GM21619 (cell line): ENCODE results near the gene IL1RAPL2.

Source experiments
- ATAC-seq: cut with Tn5 transposase; IDR thresholded peaks from one replicate; pipeline ENCODE4 v1.9.1; 2021; ENCODE audit not compliant: unreplicated experiment

The IL1RAPL2 gene

GRCh38 chrX:105550043-105550663 lies 984.2 kb downstream of the IL1RAPL2 start:
- ATAC-seq, result no peak

GRCh38 chrX:105552395-105552794 lies 986.4 kb downstream of the IL1RAPL2 start:
- ATAC-seq, result no peak

GRCh38 chrX:105553118-105553517 lies 987.1 kb downstream of the IL1RAPL2 start:
- ATAC-seq, result no peak

- ATAC-seq, result no peak
These were observed 998.5 kb downstream of the IL1RAPL2 start for GRCh38 chrX:105564501-105564900.

GRCh38 chrX:105565856-105566255 lies 999.9 kb downstream of the IL1RAPL2 start:
- no peak for ATAC-seq

- no peak for ATAC-seq
These were observed 1001.1 kb downstream of the IL1RAPL2 start for GRCh38 chrX:105567082-105567481.

GRCh38 chrX:105608745-105609144 lies 1042.7 kb downstream of the IL1RAPL2 start:
- no peak for ATAC-seq

- ATAC-seq, result no peak
These were observed 1043.5 kb downstream of the IL1RAPL2 start for GRCh38 chrX:105609530-105609929.

- no peak for ATAC-seq
These were observed 1044.4 kb downstream of the IL1RAPL2 start for GRCh38 chrX:105610411-105610810.

- no peak for ATAC-seq
These were observed 1052.5 kb downstream of the IL1RAPL2 start for GRCh38 chrX:105618393-105619101.

- ATAC-seq, result no peak
These were observed 1068.2 kb downstream of the IL1RAPL2 start for GRCh38 chrX:105634180-105634579.

GRCh38 chrX:105635794-105636193 lies 1069.8 kb downstream of the IL1RAPL2 start:
- no peak for ATAC-seq

GRCh38 chrX:105636667-105637066 lies 1070.7 kb downstream of the IL1RAPL2 start:
- ATAC-seq, result no peak

- ATAC-seq, result no peak
These were observed 1079.8 kb downstream of the IL1RAPL2 start for GRCh38 chrX:105645667-105646357.

- no peak for ATAC-seq
These were observed 1080.8 kb downstream of the IL1RAPL2 start for GRCh38 chrX:105646592-105647372.

GRCh38 chrX:105647749-105648148 lies 1081.8 kb downstream of the IL1RAPL2 start:
- no peak for ATAC-seq

- ATAC-seq, result no peak
These were observed 1082.7 kb downstream of the IL1RAPL2 start for GRCh38 chrX:105648732-105649131.

GRCh38 chrX:105650577-105650976 lies 1084.6 kb downstream of the IL1RAPL2 start:
- no peak for ATAC-seq

- ATAC-seq, result no peak
These were observed 1085.0 kb downstream of the IL1RAPL2 start for GRCh38 chrX:105650986-105651385.

- ATAC-seq, result no peak
These were observed 1087.9 kb downstream of the IL1RAPL2 start for GRCh38 chrX:105653891-105654290.

- no peak for ATAC-seq
These were observed 1092.1 kb downstream of the IL1RAPL2 start for GRCh38 chrX:105658136-105658535.
